HepG2 (cell line): ENCODE results near the gene GPBAR1. TPM values are rescaled to one million over a fixed set of nuclear protein-coding genes. Genes with fewer than 3 reads are reported as not detected.

Experiments
- ATF6 ChIP-seq: sonication (generic); formaldehyde crosslinking; conservative IDR thresholded peaks from 2 replicates; pipeline ENCODE4 v1.4.0; 2020; ENCODE audit warnings: missing genetic modification reagents
- BRF2 ChIP-seq: sonication (generic); formaldehyde crosslinking; IDR thresholded peaks from 2 replicates; pipeline ENCODE4 v1.8.1; 2022; ENCODE audit warnings: mild to moderate bottlenecking, missing genetic modification reagents
- MYPOP ChIP-seq: sonication (generic); formaldehyde crosslinking; IDR thresholded peaks from 2 replicates; pipeline ENCODE4 v1.8.1; 2023; ENCODE audit warnings: mild to moderate bottlenecking, moderate library complexity, missing genetic modification reagents
- PAXIP1 ChIP-seq: sonication (generic); formaldehyde crosslinking; conservative IDR thresholded peaks from 2 replicates; pipeline ENCODE4 v1.4.0; 2020; ENCODE audit warnings: mild to moderate bottlenecking, missing genetic modification reagents, moderate library complexity
- PBX3 ChIP-seq: sonication (generic); formaldehyde crosslinking; IDR thresholded peaks from 2 replicates; pipeline ENCODE4 v1.8.1; 2023; ENCODE audit warnings: missing genetic modification reagents, inconsistent platforms, borderline replicate concordance
- PHF8 ChIP-seq: sonication (generic); formaldehyde crosslinking; IDR thresholded peaks from 2 replicates; pipeline ENCODE4 v1.5.0; 2020; ENCODE audit warnings: missing genetic modification reagents
- ZNF17 ChIP-seq: sonication (generic); formaldehyde crosslinking; IDR thresholded peaks from 2 replicates; pipeline ENCODE4 v1.5.0; 2020; ENCODE audit warnings: mild to moderate bottlenecking, missing genetic modification reagents
- ZNF276 ChIP-seq: sonication (generic); formaldehyde crosslinking; IDR thresholded peaks from 2 replicates; pipeline ENCODE4 v1.4.0; 2020; ENCODE audit warnings: mild to moderate bottlenecking, low read depth, missing genetic modification reagents
- ZNF574 ChIP-seq: sonication (generic); formaldehyde crosslinking; IDR thresholded peaks from 2 replicates; pipeline ENCODE4 v1.4.0; 2020; ENCODE audit warnings: missing genetic modification reagents
- ZNF639 ChIP-seq: conservative IDR thresholded peaks from 2 replicates; pipeline ENCODE4 v1.6.1; 2018; ENCODE audit warnings: missing genetic modification reagents
- polyA plus RNA-seq, 8 experiments: library from polyadenylated mRNA; depleted of rRNA in 3 of 8; stranded (reverse) in 7 of 8; unstranded in 1 of 8; fragments of >200 nt; fragmentation: Illumina TruSeq in 4 of 8; extraction: Trizol in 4 of 8; gene quantifications; 2 replicates each; pipeline versions ENCODE4 v1.2.1 to v1.2.3, GENCODE V29; 2011 to 2016; ENCODE audit warnings: low read depth in 4 of 8, missing spikeins in 1 of 8, mixed read lengths in 1 of 8; ENCODE audit not compliant: insufficient read depth in 1 of 8
- total RNA-seq, 5 experiments: library from RNA; depleted of rRNA; stranded (reverse); fragments of >200 nt; fragmentation: Illumina TruSeq; extraction: Trizol; gene quantifications; 2 replicates each; pipeline ENCODE4 v1.2.3, GENCODE V29; 2016; ENCODE audit warnings: low read depth in 1 of 5

GPBAR1 gene
- total and polyA plus RNA-seq, 2 of the 13 experiments (the other 11 are each of a cell fraction or from before 2014, with no cell fraction given), result 0.05 to 0.09 TPM

GRCh38 chr2:218292048-218293014 lies 31.5 kb downstream of the GPBAR1 start, which contains the start of gene TMBIM1 (continued):
- TF ChIP-seq ATF6 (CRISPR knock-in tag) (no peak), ZNF17 (no peak), BRF2 (CRISPR knock-in tag) (no peak; the same call in 1 of the 2 replicates), ZNF276 (CRISPR knock-in tag) (peak; percentile 34; the same call in 1 of the 2 replicates), PHF8 (CRISPR knock-in tag) (peak; percentile 90), PAXIP1 (CRISPR knock-in tag) (no peak; the same call in 1 of the 2 replicates), ZNF639 (CRISPR knock-in tag) (no peak), ZNF574 (CRISPR knock-in tag) (peak; percentile 74), MYPOP (CRISPR knock-in tag) (0 out of 2 replicates have a peak, but pooled peaks have one; percentile 57), PBX3 (no peak)
